PC-9 (cell line): ENCODE results near the gene PAQR7. TPM values are rescaled to one million over a fixed set of nuclear protein-coding genes. Genes with fewer than 3 reads are reported as not detected.

Source experiments
- BruUV-seq: library from RNA; stranded (reverse); fragments of 400-500 nt; replicated peaks from 2 replicates; lab custom pipeline; 2021; lab: Mats Ljungman, UMichigan
- CTCF ChIA-PET: fragments of 300-600 bp; sonication (Branson Sonifier 250); formaldehyde crosslinking; loops from one replicate; lab custom pipeline; 2022; ENCODE audit warnings: antibody characterized with exemption; lab: Charles Lee
- POLR2A ChIA-PET: fragments of 300-600 bp; sonication (Branson Sonifier 250); formaldehyde crosslinking; loops from one replicate; lab custom pipeline; 2022; ENCODE audit warnings: antibody characterized with exemption; ENCODE audit not compliant: unreplicated experiment; lab: Charles Lee
- DNase-seq, 2 experiments: peaks; one replicate each; pipeline versions ENCODE4 v3.0.0 to v3.0.0-alpha.2; 2015 to 2022; ENCODE audit warnings: mixed read lengths in 1 of 2
- H2AFZ ChIP-seq: fragments of 200-600 bp; sonication (generic); 2 replicates; pipeline ENCODE4 v1.8.1; 2017; ENCODE audit warnings: antibody characterized with exemption
- H3F3A ChIP-seq: fragments of 200-600 bp; sonication (generic); 2 replicates; pipeline ENCODE4 v1.8.1; 2017; ENCODE audit warnings: antibody characterized with exemption, mild to moderate bottlenecking, low read depth; ENCODE audit not compliant: insufficient read depth
- H3K27ac ChIP-seq: fragments of 200-600 bp; sonication (generic); 2 replicates; pipeline ENCODE4 v1.6.1; 2016; ENCODE audit warnings: mixed run types
- H3K27me3 ChIP-seq: fragments of 200-600 bp; sonication (generic); 2 replicates; pipeline ENCODE4 v1.6.1; 2016; ENCODE audit warnings: low read depth, mixed run types; ENCODE audit not compliant: insufficient read depth
- H3K36me3 ChIP-seq: fragments of 200-600 bp; sonication (generic); 2 replicates; pipeline ENCODE4 v1.6.1; 2016; ENCODE audit warnings: low read depth, mixed run types
- H3K4me1 ChIP-seq: fragments of 200-600 bp; sonication (generic); replicated peaks from 2 replicates; pipeline ENCODE4 v1.6.1; 2016; ENCODE audit warnings: mixed run types; ENCODE audit not compliant: insufficient read depth
- H3K4me2 ChIP-seq: fragments of 200-600 bp; sonication (generic); 2 replicates; pipeline ENCODE4 v1.6.1; 2017; ENCODE audit warnings: mixed run types
- H3K4me3 ChIP-seq: fragments of 200-600 bp; sonication (generic); 2 replicates; pipeline ENCODE4 v1.6.1; 2016; ENCODE audit warnings: mixed run types
- H3K79me2 ChIP-seq: fragments of 200-600 bp; sonication (generic); 2 replicates; pipeline ENCODE4 v1.6.1; 2017; ENCODE audit warnings: low read depth, mixed run types
- H3K9me2 ChIP-seq: fragments of 200-600 bp; sonication (generic); 2 replicates; pipeline ENCODE4 v1.8.1; 2017; ENCODE audit warnings: mild to moderate bottlenecking; ENCODE audit not compliant: insufficient read depth
- H3K9me3 ChIP-seq: fragments of 200-600 bp; sonication (generic); 2 replicates; pipeline ENCODE4 v1.8.1; 2016; ENCODE audit warnings: low read depth; ENCODE audit not compliant: insufficient read depth
- H4K20me1 ChIP-seq: fragments of 200-600 bp; sonication (generic); 2 replicates; pipeline ENCODE4 v1.8.1; 2017; ENCODE audit not compliant: insufficient read depth
- CTCF ChIP-seq: fragments of 200-600 bp; sonication (generic); conservative IDR thresholded peaks from 2 replicates; pipeline ENCODE4 v1.6.1; 2017; ENCODE audit warnings: mixed run types, antibody characterized with exemption, mild to moderate bottlenecking, moderate library complexity
- EZH2 ChIP-seq: fragments of 200-600 bp; sonication (generic); IDR thresholded peaks from 2 replicates; pipeline ENCODE4 v1.8.0; 2017; ENCODE audit warnings: antibody characterized with exemption, low read depth
- intact Hi-C: fragments of 100-400 bp; cut with micrococcal nuclease; formaldehyde crosslinking; loops from one replicate; pipeline ENCODE4 v1.10.0; 2022; ENCODE audit not compliant: unreplicated experiment
- total RNA-seq: library from RNA; stranded (reverse); gene quantifications from 2 replicates; pipeline ENCODE4 v1.2.3, GENCODE V29; 2021

Gene PAQR7
- total RNA-seq, 1 experiment from 2014 or later, result 34.0 TPM

- no peaks in the 10 kb centered on the region for H3K9me3 ChIP-seq
- POLR2A ChIA-PET, result interaction anchor here (1.0 kb wide), 1 partner anchor 177 kb away, joined by 4 read pairs; the partner anchor contains the start of gene PAFAH2
- DNase-seq, result no peak
- no TSS peak for BruUV-seq
- no peaks in the 10 kb centered on the region for H3K9me2 ChIP-seq
- H3F3A ChIP-seq, result peaks cover 10% of the 10 kb centered on the region
- no peak for TF ChIP-seq EZH2
- TF ChIP-seq CTCF, result no peak
- H2AFZ ChIP-seq, result peak overlapping the region; percentile 89
- peak overlapping the region; percentile 69; the same call in 1 of the 2 replicates for H3K27ac ChIP-seq
- intact Hi-C loops, result loop anchor here (5.0 kb wide), 2 partner anchors 71 to 86 kb away; partner anchors contain the start of gene STMN1
- H3K36me3 ChIP-seq, result no peaks in the 10 kb centered on the region
- CTCF ChIA-PET, result no interaction called here
- peaks cover 16% of the 10 kb centered on the region for H3K4me1 ChIP-seq
- peaks cover 27% of the 10 kb centered on the region for H3K79me2 ChIP-seq
- peak overlapping the region; percentile 98 for H3K4me2 ChIP-seq
- H3K27me3 ChIP-seq, result no peaks in the 10 kb centered on the region
- H3K4me3 ChIP-seq, result peak overlapping the region; percentile 83
- H4K20me1 ChIP-seq, result no peaks in the 10 kb centered on the region
These were observed 54.4 kb downstream of the PAQR7 start for GRCh38 chr1:25821112-25821476.

GRCh38 chr1:25820247-25821111 is 55.0 kb downstream of the PAQR7 start:
- Histone ChIP-seq H3K36me3 (no peaks in the 10 kb centered on the region), H3K4me1 (peaks cover 16% of the 10 kb centered on the region), H2AFZ (peak overlapping the region; percentile 89), H4K20me1 (no peaks in the 10 kb centered on the region), H3K79me2 (peaks cover 27% of the 10 kb centered on the region), H3K9me3 (no peaks in the 10 kb centered on the region), H3K27me3 (no peaks in the 10 kb centered on the region), H3K4me2 (peak overlapping the region; percentile 98), H3K4me3 (peak overlapping the region; percentile 83), H3F3A (peaks cover 10% of the 10 kb centered on the region), H3K27ac (peak overlapping the region; percentile 69), H3K9me2 (no peaks in the 10 kb centered on the region)
- intact Hi-C loops, result loop anchor here (1.0 to 5.0 kb wide), 3 partner anchors 72 to 178 kb away; partner anchors contain the start of genes PAFAH2 and STMN1
- no peak for TF ChIP-seq EZH2
- TF ChIP-seq CTCF, result no peak
- peak; percentile 54 to 60 for DNase-seq
- ChIA-PET CTCF (no interaction called here), POLR2A (interaction anchor here (0.6 to 1.0 kb wide), 3 partner anchors 54 to 177 kb away, joined by 3 to 4 read pairs (median 4); partner anchors contain the start of gene PAFAH2)
- BruUV-seq, result no TSS peak

- peaks cover 16% of the 10 kb centered on the region for H3K4me1 ChIP-seq
- H3K27me3 ChIP-seq, result no peaks in the 10 kb centered on the region
- no peaks in the 10 kb centered on the region for H3K9me2 ChIP-seq
- DNase-seq, result peak; percentile 70 to 92
- CTCF ChIA-PET, result interaction anchor here (0.8 kb wide), 1 partner anchor 70 kb away, joined by 3 read pairs; no protein-coding TSS in a partner anchor
- TF ChIP-seq CTCF, result no peak
- TF ChIP-seq EZH2, result no peak
- peaks cover 10% of the 10 kb centered on the region for H3F3A ChIP-seq
- no peaks in the 10 kb centered on the region for H3K36me3 ChIP-seq
- H3K27ac ChIP-seq, result peak within 1 kb of the TSS; percentile 69
- BruUV-seq, result no TSS peak
- H3K79me2 ChIP-seq, result peaks cover 27% of the 10 kb centered on the region
- intact Hi-C loops, result loop anchor here (1.0 to 10.0 kb wide), 4 partner anchors 73 to 575 kb away; partner anchors contain the start of genes PAFAH2, RSRP1 and STMN1
- peak within 1 kb of the TSS; percentile 83 for H3K4me3 ChIP-seq
- no peaks in the 10 kb centered on the region for H4K20me1 ChIP-seq
- peak within 1 kb of the TSS; percentile 98 for H3K4me2 ChIP-seq
- POLR2A ChIA-PET, result interaction anchor here (0.6 to 1.0 kb wide), 3 partner anchors 55 to 273 kb away, joined by 3 to 5 read pairs (median 4); partner anchors contain the start of gene PAFAH2
- no peaks in the 10 kb centered on the region for H3K9me3 ChIP-seq
- peak within 1 kb of the TSS; percentile 89 for H2AFZ ChIP-seq
These were observed 55.8 kb downstream of the PAQR7 start, which contains the start of gene MTFR1L for GRCh38 chr1:25819491-25820246. Gene MTFR1L, plus strand, starts transcription at chr1:25819954. Its CDS starts 3,151 bp downstream, at chr1:25823105.
